Activated naive CD4-positive, alpha-beta T cell treated with anti-CD3 and anti-CD28 coated beads, Interleukin-2, amount 50 U/mL, for 16 hours (primary cell): ENCODE results near the gene NR1D2.
"Not testable (repeated sequence)": the region's sequence is repeated elsewhere in the genome, so short reads cannot be mapped to it uniquely, and the experiment has no call there.

Experiments used
- DNase-seq: peaks from one replicate; pipeline ENCODE4 v3.0.0-alpha.2; 2020

Gene NR1D2

GRCh38 chr3:23944861-23945662, at the start of gene NR1D2:
TSS of gene NR1D2 (plus strand) at chr3:23945286. CDS start at chr3:23945579, 293 bp downstream.
- DNase-seq: peak; percentile 78

- DNase-seq: no peak
Measured at GRCh38 chr3:23900744-23901143, 44.3 kb upstream of the NR1D2 start.

GRCh38 chr3:23904545-23904944, 40.5 kb upstream of the NR1D2 start:
- no peak for DNase-seq

DNA sequence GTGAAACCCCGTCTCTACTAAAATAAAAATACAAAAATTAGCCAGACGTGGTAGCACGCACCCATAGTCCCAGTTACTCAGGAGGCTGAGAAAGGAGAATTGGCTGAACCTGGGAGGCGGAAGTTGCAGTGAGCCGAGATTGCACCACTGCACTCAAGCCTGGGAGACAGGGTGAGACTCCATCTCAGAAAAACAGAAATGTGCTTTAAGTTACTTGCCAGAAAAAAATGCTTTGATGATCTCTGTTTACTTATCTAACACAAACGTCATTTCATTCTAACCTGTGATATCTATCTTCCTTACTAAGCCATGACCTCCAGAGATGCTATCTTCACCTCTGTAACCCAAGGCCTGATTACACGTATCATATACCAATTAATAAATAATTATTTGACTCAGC, 35.7 kb upstream of the NR1D2 start:
- no peak for DNase-seq

- DNase-seq: no peak
Measured at GRCh38 chr3:23911397-23911796, 33.7 kb upstream of the NR1D2 start.

- not testable (repeated sequence) for DNase-seq
Measured at GRCh38 chr3:23912335-23912734, 32.8 kb upstream of the NR1D2 start.

GRCh38 chr3:23913182-23913581, 31.9 kb upstream of the NR1D2 start:
- DNase-seq: no peak

- DNase-seq: no peak
Measured at GRCh38 chr3:23913873-23914743, 31.0 kb upstream of the NR1D2 start.

GRCh38 chr3:23915537-23916108, 29.5 kb upstream of the NR1D2 start:
- DNase-seq: no peak

DNA sequence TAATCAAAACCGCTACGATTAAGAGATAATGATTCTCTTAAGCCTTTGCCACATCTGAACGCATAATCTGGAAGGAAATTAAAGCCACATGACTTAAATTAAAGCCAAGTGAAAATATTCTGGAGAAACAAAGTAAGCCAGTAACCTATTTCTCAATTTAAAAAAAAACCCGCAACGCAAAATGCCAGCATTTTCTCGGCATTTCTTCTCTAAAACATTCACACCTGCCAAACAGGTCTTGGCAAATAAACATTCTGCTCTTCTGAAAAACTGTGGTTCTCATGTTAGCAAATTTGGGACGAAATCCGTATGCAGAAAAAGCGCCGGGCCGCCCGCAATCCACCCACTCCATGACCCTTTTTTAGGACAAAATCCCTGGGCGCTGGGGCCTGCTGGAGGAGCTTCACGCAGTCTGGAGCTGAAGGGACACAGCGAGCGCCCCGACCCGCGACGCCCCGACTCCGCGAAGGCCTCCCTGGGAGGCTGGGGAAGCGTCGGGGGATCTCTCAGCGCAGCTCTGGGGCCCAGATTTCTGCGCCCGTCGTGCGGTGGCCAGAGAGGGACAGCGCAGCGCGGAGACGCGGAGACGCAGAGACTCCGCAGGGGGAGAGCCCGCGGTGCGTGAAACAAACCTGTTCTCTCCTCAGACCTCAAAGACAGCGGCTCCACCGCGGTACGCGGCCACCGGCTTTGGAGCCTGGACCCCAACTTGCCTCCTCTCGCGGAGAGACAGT, 28.8 kb upstream of the NR1D2 start:
- no peak for DNase-seq

GRCh38 chr3:23916886-23917678, 28.0 kb upstream of the NR1D2 start, which contains the start of the genes NKIRAS1 and RPL15:
TSS of gene NKIRAS1 (minus strand) at chr3:23916990. CDS start at chr3:23910904, 6,086 bp downstream.
TSS of gene RPL15 (plus strand) at chr3:23917132. CDS start at chr3:23917860, 728 bp downstream.
- DNase-seq: peak; percentile 97

DNA sequence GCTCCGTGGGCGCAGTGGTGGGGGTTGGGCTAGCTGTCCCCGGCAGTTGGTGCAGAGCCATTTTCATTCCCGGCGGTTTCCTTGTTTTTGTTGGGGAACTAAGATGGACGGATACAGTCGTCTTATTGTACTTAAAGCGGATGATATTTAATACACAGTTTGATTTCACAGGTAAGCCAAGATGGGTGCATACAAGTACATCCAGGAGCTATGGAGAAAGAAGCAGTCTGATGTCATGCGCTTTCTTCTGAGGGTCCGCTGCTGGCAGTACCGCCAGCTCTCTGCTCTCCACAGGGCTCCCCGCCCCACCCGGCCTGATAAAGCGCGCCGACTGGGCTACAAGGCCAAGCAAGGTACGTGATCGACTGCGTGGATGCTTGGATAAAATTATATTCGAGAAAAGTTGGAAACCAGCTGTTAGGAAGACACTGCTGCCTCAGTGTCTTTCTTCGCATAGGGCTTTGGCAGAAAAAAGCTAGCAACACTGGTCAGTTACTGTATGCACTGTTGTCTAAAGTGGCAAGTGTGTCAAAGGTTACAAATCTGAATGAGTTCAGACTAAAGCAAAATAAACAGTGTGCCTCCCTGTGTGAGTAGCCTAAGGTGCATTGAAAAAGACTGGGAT, 27.3 kb upstream of the NR1D2 start:
- not testable (repeated sequence) for DNase-seq

- DNase-seq: not testable (repeated sequence)
Measured at GRCh38 chr3:23918331-23918730, 26.8 kb upstream of the NR1D2 start.

GRCh38 chr3:23919628-23920027, 25.5 kb upstream of the NR1D2 start:
- DNase-seq: no peak

- DNase-seq: no peak
Measured at GRCh38 chr3:23920151-23920655, 24.9 kb upstream of the NR1D2 start.

- no peak for DNase-seq
Measured at GRCh38 chr3:23921052-23921511, 24.0 kb upstream of the NR1D2 start.

- DNase-seq: no peak
Measured at GRCh38 chr3:23923786-23924185, 21.3 kb upstream of the NR1D2 start.

DNA sequence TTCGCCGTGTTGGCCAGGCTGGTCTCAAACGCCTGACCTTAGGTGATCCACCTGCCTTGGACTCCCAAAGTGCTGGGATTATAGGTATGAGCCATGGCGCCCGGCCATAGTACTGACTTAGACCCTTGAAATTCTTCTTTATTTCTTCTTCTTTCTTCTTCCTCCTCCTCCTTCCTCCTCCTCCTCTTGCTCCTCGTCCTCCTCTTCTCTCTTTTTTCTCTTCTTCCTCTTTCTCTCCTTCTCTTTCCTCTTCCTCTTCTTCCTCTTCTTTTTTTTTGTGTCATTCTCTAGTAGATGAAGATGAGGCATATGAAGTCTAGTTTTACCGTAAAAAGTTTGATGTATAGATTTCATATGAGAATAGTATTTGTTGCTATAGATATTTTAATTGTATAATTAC, 18.8 kb upstream of the NR1D2 start:
- no peak for DNase-seq

- DNase-seq: no peak
Measured at GRCh38 chr3:23926736-23927135, 18.4 kb upstream of the NR1D2 start.

DNA sequence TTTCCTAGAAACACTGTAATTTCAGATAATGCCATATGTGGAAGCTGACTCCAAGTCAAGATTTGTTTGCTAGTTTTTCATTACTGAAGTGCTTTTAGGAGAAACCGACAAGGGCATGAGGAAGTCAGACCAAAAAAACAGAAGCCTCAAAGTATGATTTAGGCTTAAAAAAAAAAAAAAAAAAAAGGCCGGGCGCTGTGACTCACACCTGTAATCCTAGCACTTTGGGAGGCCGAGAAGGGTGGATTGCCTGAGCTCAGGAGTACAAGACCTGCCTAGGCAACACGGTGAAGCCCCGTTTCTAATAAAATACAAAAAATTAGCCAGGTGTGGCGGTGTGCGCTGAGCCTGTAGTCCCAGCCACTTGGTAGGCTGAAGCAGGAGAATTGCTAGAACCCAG, 16.6 kb upstream of the NR1D2 start:
- DNase-seq: no peak

DNA sequence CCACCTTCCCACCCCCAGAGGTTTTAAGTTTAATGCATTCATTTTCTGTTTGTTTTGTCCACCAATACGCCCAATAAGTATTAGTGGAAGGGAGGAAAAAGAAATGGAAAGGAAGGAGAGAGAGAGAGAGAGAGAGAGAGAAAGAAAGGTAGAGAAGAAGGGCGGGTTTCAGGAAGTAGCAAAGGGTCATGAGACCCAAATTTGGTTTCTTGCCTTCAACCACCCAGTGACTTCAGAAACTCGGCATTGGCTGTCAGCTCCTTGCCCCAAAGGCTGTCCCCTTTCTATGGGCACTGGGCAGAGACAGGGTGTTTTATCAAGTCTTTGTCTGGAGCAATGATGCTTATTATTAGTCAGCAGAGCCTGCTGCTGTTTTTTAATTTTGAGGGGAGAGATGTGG, 13.5 kb upstream of the NR1D2 start:
- no peak for DNase-seq
